Loucy (cell line): ENCODE measurements around the gene NEDD4L.

ENCODE experiments used
- CTCF ChIP-seq: fragments of 200-600 bp; sonication (generic); conservative IDR thresholded peaks from 2 replicates; pipeline ENCODE4 v1.5.1; 2014; ENCODE audit warnings: mild to moderate bottlenecking, antibody characterized with exemption, low read length
- EZH2phosphoT487 ChIP-seq: fragments of 200-600 bp; IDR thresholded peaks from 2 replicates; pipeline ENCODE4 v1.6.1; 2018; ENCODE audit warnings: antibody characterized with exemption, mild to moderate bottlenecking, moderate library complexity, borderline replicate concordance

- no peak for TF ChIP-seq CTCF
- TF ChIP-seq EZH2phosphoT487 = no peak
Measured at GRCh38 chr18:58337285-58337684, 293.3 kb downstream of the NEDD4L start.
